NCI-H748 (cell line): ENCODE data around the gene GPR137.
"Not testable (repeated sequence)": the region's sequence is repeated elsewhere in the genome, so short reads cannot be mapped to it uniquely, and the experiment has no call there.

ENCODE experiments used
- DNase-seq: peaks from one replicate; lab custom pipeline; 2025; ENCODE audit not compliant: unreplicated experiment; lab: John Stamatoyannopoulos, UW

The GPR137 gene

GRCh38 chr11:64299847-64300648, 14.4 kb downstream of the GPR137 start, which contains the start of gene CATSPERZ:
CATSPERZ (plus strand) TSS chr11:64300358; CDS start chr11:64300411, 53 bp downstream.
- no peak for DNase-seq

- DNase-seq: no peak
Measured at GRCh38 chr11:64303109-64304031, 17.7 kb downstream of the GPR137 start.

DNA sequence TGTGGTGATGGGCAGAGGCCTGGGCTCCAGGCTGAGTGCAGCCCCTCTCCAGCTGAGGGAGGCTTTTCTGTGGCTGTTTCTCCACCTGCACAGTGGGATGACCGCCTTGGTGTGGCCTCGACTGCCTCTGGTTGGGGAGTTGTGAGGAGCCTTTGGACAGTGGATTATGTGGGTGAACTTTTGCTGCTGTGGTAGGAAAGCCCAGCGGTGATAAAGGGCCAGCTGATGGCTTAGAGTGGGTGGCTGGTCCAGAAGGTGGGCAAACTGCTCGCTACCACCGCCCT, 18.3 kb downstream of the GPR137 start:
- no peak for DNase-seq

DNA sequence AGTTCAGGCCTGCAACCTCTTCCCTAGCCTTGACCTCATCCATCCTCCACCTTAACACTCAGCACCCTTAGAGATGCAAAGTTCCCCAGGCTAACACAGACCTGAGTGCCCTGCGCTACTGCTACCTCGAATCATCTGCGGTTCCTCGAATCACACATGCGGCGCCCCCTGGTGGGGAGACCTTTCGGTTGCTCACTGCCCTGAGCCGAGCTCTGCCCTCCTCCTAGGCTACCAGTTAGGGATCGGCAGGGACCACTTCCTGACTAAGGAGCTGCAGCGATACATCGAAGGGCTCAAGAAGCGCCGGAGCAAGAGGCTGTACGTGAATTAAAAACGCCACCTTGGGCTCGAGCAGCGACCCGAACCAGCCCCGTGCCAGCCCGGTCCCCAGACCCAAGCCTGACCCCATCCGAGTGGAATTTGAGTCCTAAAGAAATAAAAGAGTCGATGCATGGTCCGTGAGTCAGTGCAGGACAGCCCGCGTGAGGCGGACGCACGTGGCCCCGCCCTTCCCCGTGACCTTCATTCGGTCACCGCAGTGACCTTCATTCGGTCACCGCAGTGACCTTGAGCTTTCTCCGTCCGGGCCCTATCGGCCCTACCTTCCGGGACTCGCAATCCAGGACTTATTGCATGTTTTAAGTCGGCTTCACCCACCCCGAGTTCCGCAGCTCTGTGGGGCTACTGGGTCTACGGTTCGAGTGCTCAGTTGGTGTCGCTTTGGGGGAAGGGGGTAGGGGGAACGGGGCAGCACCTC, 18.8 kb downstream of the GPR137 start:
- DNase-seq: peak; percentile 94

GRCh38 chr11:64305075-64305690, 19.5 kb downstream of the GPR137 start, which contains the start of gene ESRRA:
ESRRA (plus strand) TSS chr11:64305524; CDS start chr11:64307180, 1,656 bp downstream.
- DNase-seq: peak; percentile 100

- peak; percentile 72 for DNase-seq
Measured at GRCh38 chr11:64305691-64306562, 20.3 kb downstream of the GPR137 start.

DNA sequence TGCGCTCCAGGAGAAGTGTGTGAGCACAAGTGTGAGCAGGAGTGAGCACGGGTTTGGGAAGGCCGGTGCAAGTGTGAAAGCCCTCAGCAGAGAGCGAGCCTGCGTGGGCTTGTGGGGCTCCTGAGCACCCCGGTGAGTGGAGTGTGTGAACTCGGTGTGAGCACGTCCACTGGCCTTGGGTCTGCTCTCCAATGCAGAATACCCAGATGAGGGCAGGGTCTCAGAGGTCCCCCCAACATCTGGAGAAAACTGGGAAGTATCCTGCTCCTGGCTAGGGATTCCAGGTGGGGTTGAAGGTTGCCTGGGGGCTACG, 20.9 kb downstream of the GPR137 start:
- DNase-seq: no peak

DNA sequence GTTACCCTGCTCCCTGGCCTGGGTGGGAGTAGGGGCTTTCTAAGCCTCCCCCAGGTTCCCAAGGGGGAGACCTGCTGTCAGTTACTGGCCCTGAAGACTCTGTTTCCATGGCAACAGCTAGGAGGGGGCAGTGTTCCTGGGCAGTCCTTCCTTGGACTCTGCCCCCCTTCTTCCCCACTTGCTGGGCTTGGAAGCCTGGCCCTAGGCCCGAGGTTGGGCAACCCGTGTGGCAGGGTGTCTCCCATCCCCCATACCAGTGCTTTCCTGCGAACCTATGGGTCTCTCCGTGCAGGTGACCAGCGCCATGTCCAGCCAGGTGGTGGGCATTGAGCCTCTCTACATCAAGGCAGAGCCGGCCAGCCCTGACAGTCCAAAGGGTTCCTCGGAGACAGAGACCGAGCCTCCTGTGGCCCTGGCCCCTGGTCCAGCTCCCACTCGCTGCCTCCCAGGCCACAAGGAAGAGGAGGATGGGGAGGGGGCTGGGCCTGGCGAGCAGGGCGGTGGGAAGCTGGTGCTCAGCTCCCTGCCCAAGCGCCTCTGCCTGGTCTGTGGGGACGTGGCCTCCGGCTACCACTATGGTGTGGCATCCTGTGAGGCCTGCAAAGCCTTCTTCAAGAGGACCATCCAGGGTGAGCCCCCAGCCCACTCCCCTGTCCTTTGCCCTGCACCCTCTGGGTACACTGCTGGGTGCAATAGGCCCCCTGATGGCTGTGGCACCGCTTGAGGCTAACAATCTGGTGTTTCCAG, 21.4 kb downstream of the GPR137 start:
- DNase-seq: peak; percentile 17

DNA sequence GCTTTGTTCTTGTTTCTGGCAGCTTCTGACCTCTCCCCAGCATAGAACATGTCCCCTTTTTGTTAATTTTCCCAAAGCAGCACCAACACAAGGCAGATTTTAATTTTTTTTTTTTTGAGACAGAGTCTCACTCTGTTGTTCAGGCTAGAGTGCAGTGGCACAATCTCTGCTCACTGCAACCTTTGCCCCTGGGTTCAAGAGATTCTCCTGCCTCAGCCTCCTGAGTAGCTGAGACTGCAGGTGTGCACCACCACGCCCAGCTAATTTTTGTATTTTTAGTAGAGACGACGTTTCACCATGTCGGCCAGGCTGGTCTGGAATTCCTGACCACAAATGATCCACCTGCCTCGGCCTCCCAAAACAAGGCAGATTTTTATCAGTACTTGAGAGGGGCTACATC, 22.1 kb downstream of the GPR137 start:
- DNase-seq: not testable (repeated sequence)

DNA sequence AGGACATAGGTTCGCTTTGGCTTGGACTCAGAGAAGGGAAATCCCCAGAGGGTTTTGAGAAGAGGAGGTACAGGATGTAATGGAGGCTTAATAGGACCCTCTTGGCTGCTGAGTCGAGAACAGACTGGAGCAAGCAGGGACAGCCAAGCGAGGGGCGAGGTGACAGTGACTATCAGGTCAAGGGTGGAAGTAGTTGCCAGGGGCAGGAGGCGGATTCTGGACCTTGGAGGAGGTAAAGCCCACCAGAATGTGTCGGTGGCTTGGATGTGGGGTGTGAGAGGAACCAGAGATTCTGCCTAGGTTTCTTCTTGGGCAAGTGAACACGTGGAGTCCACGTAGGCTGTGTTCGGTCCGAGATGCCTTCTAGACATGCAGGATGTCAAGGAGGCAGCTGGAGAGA, 27.3 kb downstream of the GPR137 start:
- DNase-seq: no peak

GRCh38 chr11:64313491-64314145, 28.0 kb downstream of the GPR137 start:
- DNase-seq: no peak

GRCh38 chr11:64314146-64314804, 28.6 kb downstream of the GPR137 start:
- no peak for DNase-seq

DNA sequence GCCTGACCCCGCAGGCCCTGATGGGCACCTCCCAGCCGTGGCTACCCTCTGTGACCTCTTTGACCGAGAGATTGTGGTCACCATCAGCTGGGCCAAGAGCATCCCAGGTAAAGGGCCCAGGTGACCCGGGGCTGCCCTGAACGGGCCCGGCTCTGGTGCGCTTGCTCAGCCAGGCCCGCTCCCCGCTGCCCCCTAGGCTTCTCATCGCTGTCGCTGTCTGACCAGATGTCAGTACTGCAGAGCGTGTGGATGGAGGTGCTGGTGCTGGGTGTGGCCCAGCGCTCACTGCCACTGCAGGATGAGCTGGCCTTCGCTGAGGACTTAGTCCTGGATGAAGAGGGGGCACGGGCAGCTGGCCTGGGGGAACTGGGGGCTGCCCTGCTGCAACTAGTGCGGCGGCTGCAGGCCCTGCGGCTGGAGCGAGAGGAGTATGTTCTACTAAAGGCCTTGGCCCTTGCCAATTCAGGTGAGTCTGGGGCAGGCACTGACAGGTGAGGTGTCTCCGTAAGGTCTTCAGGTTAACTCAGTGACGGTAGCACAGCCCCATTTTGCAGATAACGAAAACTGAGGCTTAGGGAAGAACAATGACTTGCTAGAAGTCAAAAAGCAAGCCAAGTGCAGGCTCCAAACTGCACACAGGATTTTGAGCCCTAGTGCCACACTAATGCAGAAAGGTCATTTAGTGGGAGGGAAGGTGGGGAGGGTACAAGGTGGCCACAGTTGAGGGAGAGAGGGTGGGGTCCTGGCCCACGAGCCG, 29.3 kb downstream of the GPR137 start:
- no peak for DNase-seq

DNA sequence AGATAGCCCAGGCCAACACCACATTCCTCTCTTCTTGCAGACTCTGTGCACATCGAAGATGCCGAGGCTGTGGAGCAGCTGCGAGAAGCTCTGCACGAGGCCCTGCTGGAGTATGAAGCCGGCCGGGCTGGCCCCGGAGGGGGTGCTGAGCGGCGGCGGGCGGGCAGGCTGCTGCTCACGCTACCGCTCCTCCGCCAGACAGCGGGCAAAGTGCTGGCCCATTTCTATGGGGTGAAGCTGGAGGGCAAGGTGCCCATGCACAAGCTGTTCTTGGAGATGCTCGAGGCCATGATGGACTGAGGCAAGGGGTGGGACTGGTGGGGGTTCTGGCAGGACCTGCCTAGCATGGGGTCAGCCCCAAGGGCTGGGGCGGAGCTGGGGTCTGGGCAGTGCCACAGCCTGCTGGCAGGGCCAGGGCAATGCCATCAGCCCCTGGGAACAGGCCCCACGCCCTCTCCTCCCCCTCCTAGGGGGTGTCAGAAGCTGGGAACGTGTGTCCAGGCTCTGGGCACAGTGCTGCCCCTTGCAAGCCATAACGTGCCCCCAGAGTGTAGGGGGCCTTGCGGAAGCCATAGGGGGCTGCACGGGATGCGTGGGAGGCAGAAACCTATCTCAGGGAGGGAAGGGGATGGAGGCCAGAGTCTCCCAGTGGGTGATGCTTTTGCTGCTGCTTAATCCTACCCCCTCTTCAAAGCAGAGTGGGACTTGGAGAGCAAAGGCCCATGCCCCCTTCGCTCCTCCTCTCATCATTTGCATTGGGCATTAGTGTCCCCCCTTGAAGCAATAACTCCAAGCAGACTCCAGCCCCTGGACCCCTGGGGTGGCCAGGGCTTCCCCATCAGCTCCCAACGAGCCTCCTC, 30.2 kb downstream of the GPR137 start:
- DNase-seq: not testable (repeated sequence)

DNA sequence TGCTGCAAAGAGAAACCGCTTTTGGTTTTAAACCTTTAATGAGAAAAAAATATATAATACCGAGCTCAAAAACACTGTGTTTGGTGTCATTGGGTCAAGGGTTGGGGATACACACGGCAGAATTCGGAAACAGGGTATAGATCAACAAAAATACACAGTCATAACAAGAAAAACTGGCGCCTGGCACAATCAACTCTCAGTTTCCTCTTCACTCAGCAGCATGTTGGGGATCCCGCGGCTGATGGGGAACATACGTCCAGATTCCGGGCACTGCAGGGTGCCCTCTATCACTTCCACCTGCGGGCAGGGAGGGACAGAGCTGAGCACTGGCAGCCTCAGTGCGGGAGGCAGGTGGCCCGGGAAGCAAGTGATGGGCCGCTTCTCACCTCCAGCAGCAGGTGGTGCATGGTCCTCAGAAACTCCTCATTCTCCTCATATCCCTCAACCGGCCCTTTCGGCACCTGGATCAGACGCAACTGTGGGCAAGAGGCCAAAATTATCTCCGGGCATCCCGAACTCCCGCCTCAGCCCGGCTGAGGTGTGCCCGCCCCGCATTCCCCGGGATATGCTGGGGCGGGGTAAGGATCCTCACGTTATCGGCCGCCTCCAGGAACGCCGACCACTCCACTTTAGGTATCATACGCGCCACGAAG, 31.1 kb downstream of the GPR137 start:
- DNase-seq: peak; percentile 50

GRCh38 chr11:64317325-64317960, 31.8 kb downstream of the GPR137 start, which contains the start of gene TRMT112:
TRMT112 (minus strand) TSS chr11:64317559; CDS start chr11:64317526, 33 bp downstream.
- peak; percentile 99 for DNase-seq
